Endometrial microvascular endothelial cells (primary cell): ENCODE measurements around the gene KCNJ14. TPM values are rescaled to one million over a fixed set of nuclear protein-coding genes. Genes with fewer than 3 reads are reported as not detected.

ENCODE experiments used
- in situ Hi-C: cut with HindIII; loops from 2 replicates; pipeline ENCODE4 v1.10.0; 2017; ENCODE audit warnings: low sequenced_read_pairs, low pct_unique_long_range_greater_than_20kb; ENCODE audit errors: inconsistent ontology term
- total RNA-seq: library from RNA; depleted of rRNA; stranded (reverse); fragments of >200 nt; gene quantifications from one replicate; pipeline ENCODE4 v1.2.3, GENCODE V29; 2015; ENCODE audit errors: inconsistent ontology term

Gene KCNJ14
- total RNA-seq = 0.84 TPM

DNA sequence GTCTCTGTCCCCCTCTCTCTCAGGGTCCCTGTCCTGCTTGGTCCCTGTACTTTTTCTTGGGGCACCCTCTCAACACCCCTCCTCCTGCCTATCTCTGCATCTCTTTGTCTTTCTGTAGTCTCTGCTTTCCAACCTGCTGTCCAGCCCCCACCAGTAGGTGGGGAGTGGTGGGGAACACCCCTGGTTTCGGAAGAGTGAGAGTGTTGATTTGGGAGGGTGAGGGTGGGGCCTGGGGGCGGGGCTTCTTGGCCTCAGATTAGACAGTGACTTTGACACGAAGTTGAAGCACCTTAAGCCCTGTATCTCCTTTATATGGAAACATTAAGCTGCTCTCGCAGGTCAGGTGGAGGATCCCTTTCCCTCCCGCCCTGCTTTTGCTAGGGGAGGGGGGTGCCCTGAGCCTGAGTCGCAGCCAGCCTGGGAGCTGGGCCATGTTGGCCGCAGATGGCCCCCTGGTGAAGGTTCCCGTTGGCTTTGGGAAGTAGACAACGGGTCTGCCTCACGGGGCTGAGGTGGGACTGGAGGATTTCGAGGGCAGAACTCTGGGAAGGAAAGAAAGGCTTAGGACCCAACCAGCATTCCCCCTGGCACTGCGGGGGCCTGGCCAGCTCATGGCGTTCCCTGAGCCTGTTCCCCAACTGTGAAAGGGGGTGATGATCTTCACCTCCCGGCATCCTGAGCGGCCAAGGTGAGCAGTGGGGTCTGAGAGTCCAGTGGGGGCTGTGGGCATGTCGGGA, at the start of gene KCNJ14:
Gene KCNJ14 (plus strand): TSS at position 404 of the 737 bp plus-strand sequence. CDS start 6,151 bp downstream, outside the sequence.
- in situ Hi-C loops = loop anchor here (25.0 kb wide), 1 partner anchor 157 kb away; the partner anchor contains the start of genes FAM83E, RPL18, SPACA4 and SPHK2

DNA sequence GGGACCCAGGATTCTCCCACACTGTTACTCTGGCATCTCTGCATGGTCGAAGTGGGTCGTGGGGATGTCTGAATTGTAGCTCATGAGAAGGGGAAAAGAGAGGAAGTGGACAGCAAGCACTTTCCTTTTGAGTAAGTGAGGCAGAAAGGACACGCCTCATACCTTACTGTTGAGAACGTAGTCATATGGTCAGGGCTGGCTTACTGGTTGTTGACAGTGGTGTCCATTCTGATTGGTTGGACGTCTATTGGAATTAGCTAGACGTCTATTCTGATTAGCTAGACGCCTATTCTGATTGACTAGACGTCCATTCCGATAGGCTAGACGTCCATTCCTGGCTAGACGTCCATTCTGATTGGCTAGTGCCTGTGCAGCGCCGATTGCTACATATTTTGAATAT, 49.5 kb upstream of the KCNJ14 start:
- in situ Hi-C loops = no loop called here

DNA sequence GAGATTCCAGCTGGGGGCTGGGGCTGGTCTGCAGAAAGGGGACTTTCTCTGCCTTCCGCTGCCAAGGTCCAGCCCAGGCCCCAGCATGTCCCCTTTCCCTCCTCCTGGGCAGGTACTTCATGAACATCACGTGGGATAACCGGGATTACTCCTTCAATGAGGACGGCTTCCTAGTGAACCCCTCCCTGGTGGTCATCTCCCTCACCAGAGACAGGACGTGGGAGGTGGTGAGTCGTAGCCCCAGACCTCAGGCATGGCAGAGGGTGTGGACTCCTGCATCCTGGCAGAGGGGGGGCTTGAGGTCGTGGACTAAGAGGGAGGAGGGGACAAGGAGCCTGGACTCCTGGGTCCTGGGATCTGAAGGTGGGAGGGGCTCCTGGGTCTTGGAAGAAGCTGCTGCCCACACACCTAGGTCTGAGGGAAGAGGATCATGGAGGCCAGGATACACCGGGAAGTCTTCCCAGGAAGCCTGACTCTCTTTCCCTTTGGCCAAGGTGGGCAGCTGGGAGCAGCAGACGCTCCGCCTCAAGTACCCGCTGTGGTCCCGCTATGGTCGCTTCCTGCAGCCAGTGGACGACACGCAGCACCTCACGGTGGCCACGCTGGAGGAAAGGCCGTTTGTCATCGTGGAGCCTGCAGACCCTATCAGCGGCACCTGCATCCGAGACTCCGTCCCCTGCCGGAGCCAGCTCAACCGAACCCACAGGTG, 41.3 kb upstream of the KCNJ14 start:
- in situ Hi-C loops = no loop called here

DNA sequence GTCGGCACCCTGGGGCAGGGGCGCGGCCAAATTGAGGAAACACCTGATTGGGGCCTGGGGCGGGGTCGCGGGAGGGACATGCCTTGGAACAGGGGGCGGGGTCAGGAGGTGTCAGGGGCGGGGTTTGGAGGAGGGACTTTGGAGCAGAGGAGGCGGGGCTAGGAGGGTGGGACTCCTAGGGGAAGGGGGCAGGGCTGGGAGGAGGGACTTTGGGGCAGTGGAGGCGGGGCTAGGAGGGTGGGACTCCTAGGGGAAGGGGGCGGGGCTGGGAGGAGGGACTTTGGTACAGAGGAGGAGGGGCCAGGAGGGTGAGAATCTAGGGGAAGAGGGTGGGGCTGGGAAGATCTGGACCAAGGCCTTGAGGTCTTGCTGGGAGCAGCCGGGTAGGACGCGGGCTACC, 40.0 kb upstream of the KCNJ14 start:
- in situ Hi-C loops = no loop called here

DNA sequence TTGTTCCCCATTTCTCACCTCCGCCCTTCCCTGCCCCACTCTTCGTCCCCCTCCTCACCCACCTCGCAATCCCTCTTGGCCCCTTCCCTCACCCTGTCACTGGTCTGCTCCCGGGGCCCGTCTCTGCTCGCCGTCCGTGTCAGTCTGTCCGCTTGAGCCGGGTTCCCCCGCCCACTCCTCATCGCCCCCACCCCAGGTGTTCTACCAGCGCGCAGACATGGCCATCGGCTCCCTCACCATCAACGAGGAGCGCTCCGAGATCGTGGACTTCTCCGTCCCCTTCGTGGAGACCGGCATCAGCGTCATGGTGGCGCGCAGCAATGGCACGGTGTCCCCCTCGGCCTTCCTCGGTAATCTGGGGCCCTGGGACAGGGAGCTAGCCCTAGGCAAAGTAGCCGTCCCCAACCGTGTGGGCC, 39.6 kb upstream of the KCNJ14 start:
- in situ Hi-C loops = no loop called here

DNA sequence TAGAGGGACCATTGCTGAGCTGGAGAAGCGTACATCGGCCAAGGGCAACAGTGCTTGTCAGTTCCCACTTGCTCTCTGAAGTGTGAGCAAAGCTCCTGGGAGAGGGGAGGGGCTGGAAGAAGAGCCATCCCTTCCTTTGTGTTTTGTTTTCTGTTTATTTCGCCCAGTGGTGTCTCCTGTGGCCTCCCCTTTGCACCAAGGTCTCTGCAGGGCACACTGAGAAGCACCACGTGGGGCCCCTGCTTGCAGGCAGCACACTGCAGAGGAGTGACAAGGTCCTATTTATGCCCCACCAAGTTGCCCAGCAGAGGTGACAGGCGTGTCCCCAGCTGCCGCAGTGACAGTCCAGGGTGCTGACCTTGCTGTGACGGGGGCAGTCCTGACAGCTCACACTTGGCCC, 38.0 kb upstream of the KCNJ14 start:
- in situ Hi-C loops = no loop called here

DNA sequence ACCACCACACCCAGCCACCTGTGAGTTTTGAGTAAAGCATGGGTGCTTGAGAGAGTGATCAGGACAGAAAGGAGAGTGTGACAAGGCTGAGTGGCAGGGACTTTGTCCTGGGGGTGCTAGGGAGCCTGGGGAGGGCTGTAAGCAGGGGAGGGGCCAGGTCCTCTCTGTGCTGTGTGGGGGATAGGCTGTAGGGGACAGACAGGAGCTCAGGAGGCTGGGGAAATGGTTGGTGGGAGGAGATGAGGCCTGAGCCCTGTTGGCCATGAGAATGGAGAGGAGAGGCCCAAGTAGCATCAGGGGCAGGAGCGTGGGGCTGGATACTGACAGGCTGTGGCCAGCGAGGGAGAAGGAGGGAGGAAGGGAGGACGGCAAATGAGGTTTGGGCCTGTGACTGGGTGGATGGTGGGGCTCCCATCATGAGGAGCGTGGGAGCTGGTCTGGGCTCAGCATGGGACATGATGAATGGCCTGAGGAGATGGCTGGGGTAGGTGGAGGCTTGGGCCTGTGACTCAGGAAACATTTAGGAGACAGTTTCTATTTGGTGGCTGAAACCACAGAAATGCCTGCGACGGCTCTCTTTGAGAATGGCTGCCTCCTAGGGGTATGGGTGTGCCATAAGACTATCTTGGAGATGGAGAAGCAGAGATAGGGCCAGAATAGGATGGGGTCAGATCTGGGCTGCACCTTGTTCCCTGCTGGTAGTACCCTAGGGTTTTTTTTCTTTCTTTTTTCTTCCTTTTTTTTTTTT, 36.9 kb upstream of the KCNJ14 start:
- in situ Hi-C loops = no loop called here

DNA sequence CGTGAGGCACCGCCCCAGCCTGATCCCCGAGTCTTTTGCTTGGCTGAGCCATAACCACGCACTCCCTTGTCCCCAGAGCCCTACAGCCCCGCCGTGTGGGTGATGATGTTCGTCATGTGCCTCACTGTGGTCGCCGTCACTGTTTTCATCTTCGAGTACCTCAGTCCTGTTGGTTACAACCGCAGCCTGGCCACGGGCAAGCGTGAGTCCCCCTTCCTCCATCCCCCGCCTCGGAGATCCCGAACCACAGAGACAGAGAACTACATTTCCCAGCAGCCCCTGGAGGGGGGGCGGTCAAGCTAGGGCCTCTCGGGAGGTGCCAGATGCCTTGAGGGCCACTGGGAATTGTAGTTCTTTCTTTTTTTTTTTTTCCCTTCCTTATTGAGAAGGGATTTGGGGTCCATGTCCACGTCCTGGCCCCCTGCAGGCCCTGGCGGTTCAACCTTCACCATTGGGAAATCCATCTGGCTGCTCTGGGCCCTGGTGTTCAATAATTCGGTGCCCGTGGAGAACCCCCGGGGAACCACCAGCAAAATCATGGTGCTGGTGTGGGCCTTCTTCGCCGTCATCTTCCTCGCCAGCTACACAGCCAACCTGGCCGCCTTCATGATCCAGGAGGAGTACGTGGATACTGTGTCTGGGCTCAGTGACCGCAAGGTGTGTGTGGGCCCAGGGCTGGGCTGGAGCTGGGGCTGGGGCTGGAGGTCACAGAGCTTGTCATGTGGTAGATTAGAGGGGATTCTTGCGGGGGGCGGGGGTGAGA, 36.0 kb upstream of the KCNJ14 start:
- in situ Hi-C loops = no loop called here

DNA sequence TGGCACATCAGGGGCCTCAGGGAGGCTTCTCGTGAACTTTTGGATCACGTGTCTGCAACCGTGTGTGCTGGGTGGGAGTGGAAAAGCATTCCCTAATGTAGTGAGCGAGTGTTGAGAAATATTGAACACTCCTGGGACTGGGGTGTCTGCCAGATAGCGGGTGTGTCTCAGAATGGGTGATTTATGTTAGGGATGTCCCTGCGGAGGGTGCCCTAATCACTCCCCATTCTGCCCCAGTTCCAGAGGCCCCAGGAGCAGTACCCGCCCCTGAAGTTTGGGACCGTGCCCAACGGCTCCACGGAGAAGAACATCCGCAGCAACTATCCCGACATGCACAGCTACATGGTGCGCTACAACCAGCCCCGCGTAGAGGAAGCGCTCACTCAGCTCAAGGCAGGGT, 33.8 kb upstream of the KCNJ14 start:
- in situ Hi-C loops = no loop called here

DNA sequence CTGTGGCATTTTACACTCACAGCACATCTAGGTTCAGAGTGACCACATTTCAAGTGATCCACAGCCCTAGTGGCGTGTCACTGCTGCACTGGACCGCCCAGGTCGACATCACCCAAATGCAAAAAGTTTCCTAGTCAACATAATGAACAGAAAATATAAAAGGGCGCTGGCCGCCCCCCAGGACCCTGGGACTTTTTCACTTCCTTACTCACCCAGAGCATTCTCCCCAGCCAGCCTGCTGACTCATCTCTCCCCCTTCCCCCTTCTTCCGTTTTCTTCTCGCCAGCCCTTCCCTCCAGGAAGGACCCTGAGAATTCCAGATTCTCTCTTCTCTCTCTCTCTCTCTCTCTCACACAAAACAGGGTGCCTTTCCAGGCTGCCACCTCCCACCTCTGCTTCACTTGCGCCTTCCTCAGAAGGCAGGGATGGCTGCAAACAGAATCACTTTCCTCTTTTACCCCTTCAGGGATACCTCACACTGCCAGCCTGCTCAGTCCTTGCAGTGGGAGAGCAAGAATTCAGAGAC, 30.6 kb upstream of the KCNJ14 start:
- in situ Hi-C loops = no loop called here

DNA sequence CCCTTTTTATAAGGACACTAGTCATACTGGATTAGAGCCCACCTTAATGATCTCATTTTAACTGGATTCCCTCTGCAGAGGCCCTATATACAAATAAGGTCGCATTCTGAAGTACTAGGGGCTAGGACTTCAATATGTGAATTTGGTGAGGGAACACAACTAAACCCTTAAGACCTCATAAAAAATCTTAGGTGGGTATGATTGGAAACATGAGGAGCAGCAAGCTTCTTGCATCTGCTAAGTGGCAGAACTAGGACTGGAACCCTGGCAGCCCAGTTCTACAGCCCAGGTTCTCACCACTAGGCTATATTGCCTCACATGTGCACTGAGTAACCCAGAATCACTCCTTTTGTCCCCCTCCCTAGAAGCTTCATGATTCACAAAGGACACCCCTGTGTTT, 26.7 kb upstream of the KCNJ14 start:
- in situ Hi-C loops = no loop called here

DNA sequence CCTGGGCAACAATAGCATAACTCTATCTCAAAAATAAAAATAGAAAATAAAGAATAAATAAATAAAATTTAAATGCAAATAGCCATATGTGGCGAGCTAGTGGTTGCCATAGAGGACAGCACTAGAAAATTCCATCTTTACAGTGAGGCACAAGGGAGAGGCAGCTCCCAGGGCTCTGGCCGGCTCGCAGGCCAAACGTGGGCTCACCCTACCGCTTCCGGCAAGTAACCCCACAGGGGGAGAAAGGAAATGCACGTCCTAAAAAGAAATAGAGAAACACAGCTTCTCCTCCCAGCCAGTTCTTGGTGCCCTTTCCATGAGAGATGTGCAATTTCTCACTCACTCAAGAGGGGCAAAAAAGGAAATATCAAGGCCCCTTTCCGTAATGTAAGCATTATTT, 22.0 kb upstream of the KCNJ14 start:
- in situ Hi-C loops = no loop called here

DNA sequence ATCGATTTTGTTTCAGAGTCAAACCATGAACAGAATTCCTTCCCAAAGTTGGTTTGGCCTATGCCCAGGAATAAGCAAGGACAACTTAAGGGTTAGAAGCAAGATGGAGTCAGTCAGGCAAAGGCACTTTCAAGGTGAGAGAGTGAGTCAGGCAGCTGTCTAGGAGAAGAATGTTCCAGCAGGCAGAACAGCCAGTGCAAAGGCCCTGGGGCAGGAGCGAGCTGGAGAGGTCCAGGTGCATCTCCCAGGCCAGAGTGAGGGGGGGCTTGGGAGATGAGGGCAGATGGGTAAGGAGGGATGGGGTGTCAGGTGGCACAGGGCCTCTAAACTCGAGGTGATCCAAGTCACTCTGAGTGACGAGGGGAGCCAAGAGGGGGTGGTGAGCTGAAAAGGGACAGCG, 18.8 kb upstream of the KCNJ14 start:
- in situ Hi-C loops = no loop called here

DNA sequence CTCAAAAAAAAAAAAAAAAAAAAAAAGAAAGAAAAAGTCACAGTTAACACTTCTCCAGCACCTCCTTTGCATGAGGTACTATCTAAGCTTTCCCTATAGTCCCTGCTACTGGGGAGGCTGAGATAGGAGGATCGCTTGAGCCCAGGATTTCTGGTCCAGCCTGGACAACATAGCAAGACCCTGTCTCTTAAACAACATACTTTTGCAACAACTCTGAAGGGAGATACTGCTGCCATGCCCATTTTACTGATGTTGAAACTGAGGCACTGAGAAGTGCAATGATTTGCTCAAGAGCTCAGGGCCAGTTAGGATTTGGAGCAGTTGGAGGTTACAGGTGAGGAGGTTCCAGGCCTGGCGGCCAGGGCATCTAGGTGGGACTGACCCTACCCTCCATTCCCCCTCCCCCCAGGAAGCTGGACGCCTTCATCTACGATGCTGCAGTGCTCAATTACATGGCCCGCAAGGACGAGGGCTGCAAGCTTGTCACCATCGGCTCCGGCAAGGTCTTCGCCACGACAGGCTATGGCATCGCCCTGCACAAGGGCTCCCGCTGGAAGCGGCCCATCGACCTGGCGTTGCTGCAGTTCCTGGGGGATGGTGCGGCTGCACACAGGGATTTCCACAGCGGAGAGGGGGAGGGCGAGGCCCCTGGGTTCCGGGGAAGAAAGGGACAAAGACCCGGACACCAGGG, 13.9 kb upstream of the KCNJ14 start:
- in situ Hi-C loops = no loop called here

DNA sequence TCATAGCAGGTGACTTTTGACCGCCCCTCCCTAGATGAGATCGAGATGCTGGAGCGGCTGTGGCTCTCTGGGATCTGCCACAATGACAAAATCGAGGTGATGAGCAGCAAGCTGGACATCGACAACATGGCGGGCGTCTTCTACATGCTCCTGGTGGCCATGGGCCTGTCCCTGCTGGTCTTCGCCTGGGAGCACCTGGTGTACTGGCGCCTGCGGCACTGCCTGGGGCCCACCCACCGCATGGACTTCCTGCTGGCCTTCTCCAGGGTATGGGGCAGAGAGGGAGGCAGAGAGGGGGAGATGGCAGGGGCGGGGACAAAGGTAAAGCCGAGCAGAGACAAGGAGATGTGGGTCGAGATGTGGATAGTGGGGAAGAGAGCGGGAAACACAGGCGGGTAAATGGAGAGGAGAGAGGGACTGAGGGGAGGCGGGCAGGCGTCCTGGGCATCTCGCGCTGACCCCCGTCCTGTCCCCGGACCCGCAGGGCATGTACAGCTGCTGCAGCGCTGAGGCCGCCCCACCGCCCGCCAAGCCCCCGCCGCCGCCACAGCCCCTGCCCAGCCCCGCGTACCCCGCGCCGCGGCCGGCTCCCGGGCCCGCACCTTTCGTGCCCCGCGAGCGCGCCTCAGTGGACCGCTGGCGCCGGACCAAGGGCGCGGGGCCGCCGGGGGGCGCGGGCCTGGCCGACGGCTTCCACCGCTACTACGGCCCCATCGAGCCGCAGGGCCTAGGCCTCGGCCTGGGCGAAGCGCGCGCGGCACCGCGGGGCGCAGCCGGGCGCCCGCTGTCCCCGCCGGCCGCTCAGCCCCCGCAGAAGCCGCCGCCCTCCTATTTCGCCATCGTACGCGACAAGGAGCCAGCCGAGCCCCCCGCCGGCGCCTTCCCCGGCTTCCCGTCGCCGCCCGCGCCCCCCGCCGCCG, 13.0 kb upstream of the KCNJ14 start:
- in situ Hi-C loops = no loop called here

DNA sequence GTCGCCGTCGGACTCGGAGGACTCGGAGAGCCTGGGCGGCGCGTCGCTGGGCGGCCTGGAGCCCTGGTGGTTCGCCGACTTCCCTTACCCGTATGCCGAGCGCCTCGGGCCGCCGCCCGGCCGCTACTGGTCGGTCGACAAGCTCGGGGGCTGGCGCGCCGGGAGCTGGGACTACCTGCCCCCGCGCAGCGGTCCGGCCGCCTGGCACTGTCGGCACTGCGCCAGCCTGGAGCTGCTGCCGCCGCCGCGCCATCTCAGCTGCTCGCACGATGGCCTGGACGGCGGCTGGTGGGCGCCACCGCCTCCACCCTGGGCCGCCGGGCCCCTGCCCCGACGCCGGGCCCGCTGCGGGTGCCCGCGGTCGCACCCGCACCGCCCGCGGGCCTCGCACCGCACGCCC, 12.1 kb upstream of the KCNJ14 start:
- in situ Hi-C loops = no loop called here

DNA sequence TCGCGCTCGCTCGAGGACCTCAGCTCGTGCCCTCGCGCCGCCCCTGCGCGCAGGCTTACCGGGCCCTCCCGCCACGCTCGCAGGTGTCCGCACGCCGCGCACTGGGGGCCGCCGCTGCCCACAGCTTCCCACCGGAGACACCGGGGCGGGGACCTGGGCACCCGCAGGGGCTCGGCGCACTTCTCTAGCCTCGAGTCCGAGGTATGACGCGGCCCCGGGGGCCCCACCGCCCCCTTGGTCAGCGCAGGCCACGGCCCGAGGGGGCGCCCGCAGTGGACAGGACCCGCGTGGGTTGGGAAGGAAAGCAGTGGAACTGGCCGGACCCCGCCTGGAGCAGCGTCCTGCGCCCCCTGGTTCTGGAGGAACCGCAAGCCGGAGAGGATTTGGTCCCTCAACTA, 11.6 kb upstream of the KCNJ14 start:
- in situ Hi-C loops = no loop called here
